GM10266 (cell line): ENCODE data around the gene CFAP141.

Experiments
- DNase-seq: peaks from one replicate; pipeline ENCODE4 v3.0.0; 2012; ENCODE audit errors: extremely low spot score
- TF ChIP-seq, protein P1 (sequence below): IDR thresholded peaks from 2 replicates; pipeline ENCODE4 v1.5.1; 2012; ENCODE audit warnings: mild to moderate bottlenecking, low read depth; ENCODE audit not compliant: control insufficient read depth, insufficient read depth; ENCODE audit errors: missing control alignments

The CFAP141 gene

DNA sequence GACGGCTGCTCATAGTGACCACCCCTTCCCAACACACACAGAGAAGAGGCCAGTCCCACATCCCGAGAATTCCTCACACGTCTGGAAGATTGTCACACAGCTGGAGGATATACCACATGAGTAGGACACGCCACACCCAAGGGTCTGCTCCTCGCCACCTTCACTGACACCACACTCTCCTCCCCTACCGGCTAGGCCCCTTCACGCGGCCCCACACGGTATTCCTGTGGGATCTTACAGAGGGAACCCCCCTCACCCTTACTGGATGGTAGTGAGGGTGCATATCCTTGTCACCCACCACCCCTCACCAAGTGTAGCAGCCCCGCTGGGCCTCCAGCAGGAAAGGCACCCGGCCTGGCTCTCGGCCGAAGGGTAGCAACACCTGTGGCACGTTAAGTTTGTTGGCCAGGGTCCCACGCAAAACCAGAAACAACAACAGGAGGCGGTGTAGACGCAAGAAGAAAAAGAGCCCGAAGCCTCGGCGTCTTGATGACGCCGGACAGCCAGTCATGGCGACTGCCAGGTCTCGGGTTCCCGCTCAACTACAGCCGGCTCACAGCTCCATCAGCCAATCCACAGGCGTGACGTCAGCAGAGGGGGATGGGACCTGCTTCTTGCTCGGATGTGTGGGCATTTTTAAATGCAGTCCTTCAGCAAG, 51.5 kb downstream of the CFAP141 start, which contains the start of gene NUP210L:
TSS of gene NUP210L (minus strand) at position 540 of the 658 bp plus-strand sequence.
- DNase-seq = no peak
- TF ChIP-seq, protein P1, sequence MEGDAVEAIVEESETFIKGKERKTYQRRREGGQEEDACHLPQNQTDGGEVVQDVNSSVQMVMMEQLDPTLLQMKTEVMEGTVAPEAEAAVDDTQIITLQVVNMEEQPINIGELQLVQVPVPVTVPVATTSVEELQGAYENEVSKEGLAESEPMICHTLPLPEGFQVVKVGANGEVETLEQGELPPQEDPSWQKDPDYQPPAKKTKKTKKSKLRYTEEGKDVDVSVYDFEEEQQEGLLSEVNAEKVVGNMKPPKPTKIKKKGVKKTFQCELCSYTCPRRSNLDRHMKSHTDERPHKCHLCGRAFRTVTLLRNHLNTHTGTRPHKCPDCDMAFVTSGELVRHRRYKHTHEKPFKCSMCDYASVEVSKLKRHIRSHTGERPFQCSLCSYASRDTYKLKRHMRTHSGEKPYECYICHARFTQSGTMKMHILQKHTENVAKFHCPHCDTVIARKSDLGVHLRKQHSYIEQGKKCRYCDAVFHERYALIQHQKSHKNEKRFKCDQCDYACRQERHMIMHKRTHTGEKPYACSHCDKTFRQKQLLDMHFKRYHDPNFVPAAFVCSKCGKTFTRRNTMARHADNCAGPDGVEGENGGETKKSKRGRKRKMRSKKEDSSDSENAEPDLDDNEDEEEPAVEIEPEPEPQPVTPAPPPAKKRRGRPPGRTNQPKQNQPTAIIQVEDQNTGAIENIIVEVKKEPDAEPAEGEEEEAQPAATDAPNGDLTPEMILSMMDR = no peak

DNA sequence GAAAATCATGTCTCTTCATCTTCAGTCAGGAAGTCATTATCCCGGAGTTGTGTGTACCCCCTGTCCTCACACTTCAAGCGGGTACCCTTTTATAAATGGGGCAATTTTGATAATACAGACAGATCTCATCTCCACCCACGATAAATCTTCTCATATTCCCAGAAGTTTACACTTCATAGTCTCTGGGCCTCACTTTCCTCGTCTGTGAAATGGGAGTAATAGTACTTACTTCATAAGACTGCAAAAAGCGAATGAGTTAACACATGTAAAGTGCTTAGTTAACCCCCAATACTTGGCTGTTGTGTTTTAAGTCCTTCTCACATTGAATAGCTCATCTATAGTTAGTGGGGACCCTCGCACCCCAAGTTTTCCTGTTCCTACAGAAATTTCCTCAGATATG, 52.1 kb downstream of the CFAP141 start:
- no peak for DNase-seq
- TF ChIP-seq, protein P1 = no peak

DNA sequence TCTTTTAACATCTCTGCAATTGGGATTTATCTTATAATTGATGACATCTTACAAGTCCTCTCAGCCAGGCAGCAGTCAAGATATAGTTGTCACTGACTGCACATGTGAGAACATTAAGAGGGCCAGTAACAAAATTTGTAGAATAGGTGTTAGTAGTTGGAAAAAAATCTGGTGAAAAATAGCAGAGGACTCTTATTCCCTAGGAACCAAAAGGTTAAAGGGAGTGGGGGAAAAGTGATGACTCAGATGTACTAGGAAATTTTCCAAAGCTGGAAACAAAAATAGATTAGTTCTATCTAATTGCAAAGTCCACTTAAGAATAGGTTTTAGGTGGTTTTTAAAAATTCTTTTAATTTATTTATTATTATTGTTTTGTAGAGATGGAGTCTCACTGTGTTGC, 54.8 kb downstream of the CFAP141 start:
- DNase-seq = no peak
- TF ChIP-seq, protein P1 = no peak
